Mesangial cell (primary cell): ENCODE data around the gene DCTN2. TPM values are rescaled to one million over a fixed set of nuclear protein-coding genes. Genes with fewer than 3 reads are reported as not detected.

Experiments
- total RNA-seq: library from RNA; depleted of rRNA; stranded (reverse); fragments of >200 nt; gene quantifications from 2 replicates; pipeline ENCODE4 v1.2.3, GENCODE V29; 2015

Gene DCTN2
- total RNA-seq, result 211 and 214 TPM in 2 replicates

DNA sequence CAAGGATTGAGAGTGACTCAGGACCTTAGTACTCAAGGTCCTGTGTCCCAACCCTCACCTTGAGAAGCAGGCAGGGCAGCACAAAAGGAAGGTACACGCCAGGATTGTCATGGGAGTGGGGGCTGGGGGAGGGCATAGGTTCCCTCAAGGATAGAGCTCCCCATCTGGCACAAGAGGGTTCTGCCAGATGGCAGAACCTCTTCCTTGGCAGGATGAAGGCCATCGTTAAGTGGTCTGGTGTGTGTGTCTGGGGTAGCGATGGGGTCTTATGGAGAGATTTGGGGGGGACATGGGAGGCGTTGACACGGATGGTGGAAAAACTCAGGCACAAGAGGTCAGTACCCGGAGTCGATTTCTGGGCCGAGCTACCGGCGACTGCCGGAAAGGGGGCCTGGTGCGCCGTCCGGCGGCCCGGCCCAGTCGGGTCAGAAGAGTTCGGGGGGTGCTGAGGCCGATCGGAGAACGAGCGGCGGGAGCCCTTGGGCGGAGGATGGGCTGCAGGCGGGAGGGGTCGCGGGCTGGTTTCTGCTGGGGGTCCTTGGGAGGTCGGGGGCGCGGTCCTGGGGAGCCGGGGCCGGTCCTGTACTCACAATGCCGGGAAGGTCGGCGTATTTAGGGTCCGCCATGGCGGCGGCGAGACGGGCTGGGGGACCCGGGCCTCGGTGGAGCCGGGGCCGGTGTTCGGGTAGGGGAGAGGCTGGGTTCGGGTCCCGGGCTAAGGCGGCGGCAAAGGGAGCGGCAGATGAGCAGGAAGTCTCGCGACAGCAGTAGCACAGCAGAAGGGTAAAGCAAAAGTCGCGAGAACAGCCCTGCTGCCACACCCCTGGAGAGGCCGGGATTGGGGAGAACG is at the start of gene DCTN2:
Gene DCTN2, minus strand, starts transcription at position 755 of the 850 bp plus-strand sequence. Its CDS starts 129 bp downstream, at position 626.

DNA sequence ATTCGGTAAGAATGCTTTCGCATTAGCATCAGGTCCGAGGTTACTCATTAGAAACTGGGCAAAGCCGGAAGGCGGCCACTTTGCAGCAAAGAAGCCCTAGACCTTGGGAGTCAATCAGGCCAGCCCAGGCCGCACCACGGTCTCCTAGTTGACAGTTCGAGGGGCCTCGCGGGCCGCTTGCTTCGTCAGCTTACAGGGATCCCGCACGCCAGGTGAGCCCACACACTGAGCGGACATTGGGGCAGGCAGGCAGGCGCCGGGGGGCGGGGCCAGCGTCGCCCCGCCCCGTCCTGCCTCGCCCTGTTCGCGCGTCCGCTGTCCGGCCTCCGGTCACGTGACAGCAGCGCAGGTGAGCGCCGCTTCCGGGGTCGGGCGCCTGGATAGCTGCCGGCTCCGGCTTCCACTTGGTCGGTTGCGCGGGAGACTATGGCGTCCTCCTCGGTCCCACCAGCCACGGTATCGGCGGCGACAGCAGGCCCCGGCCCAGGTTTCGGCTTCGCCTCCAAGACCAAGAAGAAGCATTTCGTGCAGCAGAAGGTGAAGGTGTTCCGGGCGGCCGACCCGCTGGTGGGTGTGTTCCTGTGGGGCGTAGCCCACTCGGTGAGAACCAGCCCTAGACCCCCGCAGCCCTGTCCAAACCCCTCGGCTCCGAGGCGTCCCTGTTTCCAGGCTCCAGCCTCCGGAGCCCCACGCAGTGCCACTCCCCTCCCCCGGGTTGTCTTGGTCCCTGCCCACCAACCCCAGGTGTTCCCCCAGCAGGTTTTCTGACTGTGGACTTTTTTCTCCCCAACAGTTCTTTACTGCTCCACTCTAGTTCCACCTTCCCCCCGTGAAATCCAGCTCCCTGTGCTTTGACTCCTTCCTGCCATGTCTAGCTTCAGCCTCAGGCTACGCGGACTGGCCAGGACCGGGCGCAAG is 44.1 kb upstream of the DCTN2 start, which contains the start of gene PIP4K2C:
Gene PIP4K2C, plus strand, starts transcription at position 329 of the 918 bp plus-strand sequence. Its CDS starts 98 bp downstream, at position 427.

DNA sequence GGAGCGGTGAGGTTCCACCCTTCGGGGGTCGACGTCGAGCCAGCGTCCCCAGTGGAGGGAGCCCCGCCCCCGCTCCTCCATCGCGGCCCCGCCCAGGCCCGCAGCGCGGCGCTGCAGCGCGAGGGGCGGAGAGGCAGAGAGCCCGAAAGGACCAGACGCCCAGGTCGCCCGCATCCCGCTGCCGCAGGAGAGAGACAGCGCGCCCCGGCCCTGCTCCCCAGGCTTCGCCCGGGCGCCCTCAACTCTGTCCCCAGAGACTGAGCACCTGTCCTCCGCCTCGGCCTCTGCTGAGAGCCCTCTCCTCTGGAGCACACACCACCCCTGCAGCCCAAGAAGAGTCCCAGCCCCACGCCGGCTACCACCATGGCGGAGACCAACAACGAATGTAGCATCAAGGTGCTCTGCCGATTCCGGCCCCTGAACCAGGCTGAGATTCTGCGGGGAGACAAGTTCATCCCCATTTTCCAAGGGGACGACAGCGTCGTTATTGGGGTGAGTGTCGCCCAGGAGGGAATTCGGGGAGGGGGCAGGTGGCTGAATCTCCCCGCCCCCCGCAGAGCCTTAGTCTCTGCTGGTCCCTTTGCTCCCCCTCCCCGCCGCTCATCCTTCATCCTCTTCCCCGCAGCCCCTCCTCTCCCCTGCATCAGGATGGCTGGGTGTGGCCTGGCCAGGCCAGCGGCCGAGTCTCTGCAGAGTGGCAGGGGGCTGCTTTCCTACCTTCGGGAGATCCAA is 3.1 kb upstream of the DCTN2 start, which contains the start of gene KIF5A:
Gene KIF5A, plus strand, starts transcription at position 136 of the 732 bp plus-strand sequence. Its CDS starts 228 bp downstream, at position 364.

DNA sequence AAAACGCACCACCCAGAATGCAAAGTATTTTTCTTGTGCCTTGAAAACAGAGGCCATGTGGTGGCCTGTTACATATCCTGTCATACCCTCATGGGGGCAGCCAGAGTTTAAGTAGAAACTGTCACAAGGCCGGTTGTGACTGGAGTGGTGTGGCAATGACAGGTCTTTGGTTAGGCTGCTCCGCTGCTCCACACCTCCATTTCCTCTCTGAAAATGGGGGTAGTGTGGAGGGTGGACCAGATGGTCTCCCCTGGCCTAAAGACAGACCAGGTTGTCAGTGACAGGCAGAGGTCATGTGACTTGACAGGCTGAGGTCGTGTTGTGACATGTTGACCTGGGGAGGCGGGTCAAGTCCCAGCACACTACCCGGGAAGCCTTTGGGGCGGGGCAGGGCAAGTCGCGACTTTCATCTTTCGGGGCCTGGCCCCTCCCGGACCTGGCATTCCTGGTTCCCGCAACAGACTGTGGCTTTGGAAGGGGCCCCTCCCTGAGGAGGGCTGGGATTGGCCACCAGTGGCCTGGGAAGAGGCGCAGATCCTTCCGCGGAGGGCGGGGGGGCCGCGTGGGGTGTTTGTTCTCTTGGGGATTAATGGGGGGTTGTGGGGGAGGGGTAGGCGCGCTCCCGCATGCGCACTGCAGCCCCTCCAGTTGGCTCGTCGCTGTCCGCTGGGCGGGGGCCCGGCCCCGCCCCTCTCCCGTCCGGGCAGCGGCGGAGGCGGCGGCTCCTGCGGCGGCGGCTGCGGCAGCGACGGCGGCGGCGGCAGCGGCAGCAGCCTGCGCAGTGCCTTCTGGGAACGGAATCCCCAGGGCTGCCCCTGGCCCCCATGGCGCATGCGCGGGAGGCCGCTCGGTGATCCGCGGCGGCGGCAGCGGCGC is 24.7 kb downstream of the DCTN2 start, which contains the start of gene MBD6:
Gene MBD6, plus strand, starts transcription at position 814 of the 876 bp plus-strand sequence. CDS start 1,480 bp downstream, outside the sequence.

DNA sequence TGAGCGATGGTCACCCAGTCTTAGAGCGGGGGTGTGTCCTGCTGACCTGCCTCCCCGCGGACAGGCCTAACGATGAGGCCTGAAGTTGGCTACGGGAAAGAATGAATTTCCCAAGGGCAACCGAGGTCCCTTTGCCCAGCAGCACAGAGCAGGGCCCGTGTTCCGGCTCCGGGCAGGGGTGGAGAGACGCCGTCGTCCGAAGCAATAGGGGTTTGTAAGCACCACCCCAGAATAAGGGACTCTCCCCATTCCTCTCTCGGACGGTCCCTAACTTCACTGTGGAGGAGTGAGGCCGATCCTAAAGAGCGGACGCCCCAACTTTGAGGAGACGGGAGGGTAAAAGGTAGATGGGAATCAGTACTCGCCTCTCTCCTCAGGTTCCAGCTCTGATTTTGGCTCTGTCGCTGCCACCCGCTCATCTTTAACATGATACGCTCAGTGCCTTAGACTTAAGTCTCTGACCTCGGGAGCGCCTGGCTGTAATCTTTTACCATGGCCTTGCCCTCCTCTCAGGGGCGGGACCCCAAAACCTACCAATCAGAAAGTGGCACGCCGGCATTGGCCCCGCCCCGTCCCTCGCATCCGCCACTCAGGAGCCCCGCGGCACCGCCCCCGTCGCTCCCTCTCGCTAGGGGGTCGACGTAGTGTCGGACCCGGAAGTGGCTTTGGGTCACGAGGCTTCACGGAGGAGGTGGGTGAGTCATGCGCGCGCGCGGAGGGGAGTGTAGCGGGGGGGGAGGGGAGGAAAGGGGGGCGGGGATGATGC is 26.8 kb downstream of the DCTN2 start, which contains the start of gene DDIT3:
Gene DDIT3, minus strand, starts transcription at position 462 of the 766 bp plus-strand sequence. CDS start 3,108 bp downstream, outside the sequence.

DNA sequence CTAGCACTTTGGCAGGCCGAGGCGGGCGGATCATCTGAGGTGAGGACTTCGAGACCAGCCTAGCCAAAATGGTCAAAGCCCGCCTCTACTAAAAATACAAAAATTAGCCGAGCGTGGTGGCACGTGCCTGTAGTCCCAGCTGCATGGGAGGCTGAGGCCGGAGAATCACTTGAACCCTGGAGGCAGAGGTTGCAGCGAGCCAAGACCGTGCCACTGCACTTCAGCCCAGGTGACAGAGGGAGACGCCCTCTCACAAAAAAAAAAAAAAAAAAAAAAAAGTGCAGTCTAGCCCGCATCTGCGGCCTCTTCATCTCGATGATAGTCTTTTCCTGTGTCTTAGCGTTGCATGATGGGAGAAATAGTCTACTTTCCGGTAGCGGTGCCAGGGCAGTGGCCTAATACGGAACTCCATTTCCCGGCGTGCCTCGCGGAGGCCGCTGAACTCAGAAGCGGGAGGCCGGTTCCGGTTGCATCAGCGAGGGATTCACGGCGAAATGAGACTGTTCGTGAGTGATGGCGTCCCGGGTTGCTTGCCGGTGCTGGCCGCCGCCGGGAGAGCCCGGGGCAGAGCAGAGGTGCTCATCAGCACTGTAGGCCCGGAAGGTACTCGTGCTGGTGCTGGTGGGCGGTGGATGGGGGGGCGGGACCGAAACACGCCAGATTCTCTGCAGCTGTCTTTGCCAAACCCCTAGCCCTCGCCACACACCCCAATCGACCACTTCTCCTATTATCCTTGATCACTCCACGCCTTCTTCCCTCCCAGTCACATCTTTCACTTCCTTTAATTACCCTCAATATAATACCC is 59.2 kb downstream of the DCTN2 start, which contains the start of gene MARS1:
Gene MARS1, plus strand, starts transcription at position 472 of the 805 bp plus-strand sequence. Its CDS starts 23 bp downstream, at position 495.

Other genes with a start within 250 kb of the DCTN2 start
- 15.5 and 37.5 TPM in 2 replicates for gene R3HDM2, start 116.1 kb downstream of the DCTN2 start, total RNA-seq
- not detected in 2 replicates for gene INHBC, start 112.4 kb downstream of the DCTN2 start, total RNA-seq
- gene INHBE, start 91.9 kb downstream of the DCTN2 start, total RNA-seq, result 3.9 and 7.9 TPM in 2 replicates
- gene GLI1, start 87.4 kb downstream of the DCTN2 start, total RNA-seq, result 0.98 and 6.7 TPM in 2 replicates
- gene ARHGAP9, start 67.3 kb downstream of the DCTN2 start, total RNA-seq, result 0.89 TPM in 1 of 2 replicates, not detected in the other
- 107 and 167 TPM in 2 replicates for gene MARS1, start 59.1 kb downstream of the DCTN2 start, total RNA-seq
- 12.1 and 28.3 TPM in 2 replicates for gene DDIT3, start 26.7 kb downstream of the DCTN2 start, total RNA-seq
- 9.9 and 23.8 TPM in 2 replicates for gene MBD6, start 24.4 kb downstream of the DCTN2 start, total RNA-seq
- gene KIF5A, start 2.9 kb upstream of the DCTN2 start, total RNA-seq, result 0.98 and 1.4 TPM in 2 replicates
- gene PIP4K2C, start 44.0 kb upstream of the DCTN2 start, total RNA-seq, result 23.8 and 30.6 TPM in 2 replicates
- 13.0 and 40.6 TPM in 2 replicates for gene DTX3, start 57.6 kb upstream of the DCTN2 start, total RNA-seq
- 5.4 and 6.1 TPM in 2 replicates for gene ARHGEF25, start 64.2 kb upstream of the DCTN2 start, total RNA-seq
- gene B4GALNT1, start 86.0 kb upstream of the DCTN2 start, total RNA-seq, result 0.76 and 6.2 TPM in 2 replicates
- gene OS9, start 146.9 kb upstream of the DCTN2 start, total RNA-seq, result 132 and 162 TPM in 2 replicates
- 0.25 TPM in 1 of 2 replicates, not detected in the other for gene AGAP2, start 191.6 kb upstream of the DCTN2 start, total RNA-seq
- 28.4 and 38.9 TPM in 2 replicates for gene TSPAN31, start 197.8 kb upstream of the DCTN2 start, total RNA-seq
- gene CDK4, start 205.1 kb upstream of the DCTN2 start, total RNA-seq, result 223 and 252 TPM in 2 replicates
- gene MARCHF9, start 207.9 kb upstream of the DCTN2 start, total RNA-seq, result 5.4 and 17.5 TPM in 2 replicates
- 0.65 and 2.3 TPM in 2 replicates for gene CYP27B1, start 219.9 kb upstream of the DCTN2 start, total RNA-seq
- gene METTL1, start 224.9 kb upstream of the DCTN2 start, total RNA-seq, result 16.5 and 26.9 TPM in 2 replicates
- 5.9 and 10.1 TPM in 2 replicates for gene EEF1AKMT3, start 225.4 kb upstream of the DCTN2 start, total RNA-seq
- 29.5 and 42.2 TPM in 2 replicates for gene TSFM, start 235.6 kb upstream of the DCTN2 start, total RNA-seq